HUES48 (cell line): ENCODE data around the gene CBX4.

Source experiments
- H3K27ac ChIP-seq: one replicate; pipeline ENCODE4 v1.7.0; 2013; ENCODE audit warnings: low read depth, low read length, inconsistent platforms
- H3K27me3 ChIP-seq: 2 replicates; pipeline ENCODE4 v1.6.1; 2013; ENCODE audit warnings: mild to moderate bottlenecking, low read length; ENCODE audit not compliant: control insufficient read depth, insufficient read depth
- H3K36me3 ChIP-seq: 2 replicates; pipeline ENCODE4 v1.6.1; 2013; ENCODE audit warnings: low read length; ENCODE audit not compliant: control insufficient read depth, insufficient read depth
- H3K4me1 ChIP-seq: 2 replicates; pipeline ENCODE4 v1.6.1; 2013; ENCODE audit warnings: mild to moderate bottlenecking, low read length; ENCODE audit not compliant: control insufficient read depth, insufficient read depth
- H3K4me3 ChIP-seq: 2 replicates; pipeline ENCODE4 v1.5.1; 2013; ENCODE audit warnings: mild to moderate bottlenecking, low read depth, low read length
- H3K9ac ChIP-seq: 2 replicates; pipeline ENCODE4 v1.6.1; 2013; ENCODE audit warnings: mild to moderate bottlenecking, low read depth, low read length, moderate library complexity
- H3K9me3 ChIP-seq: 2 replicates; pipeline ENCODE4 v1.6.1; 2013; ENCODE audit warnings: low read length; ENCODE audit not compliant: control insufficient read depth, insufficient read depth

The CBX4 gene

DNA sequence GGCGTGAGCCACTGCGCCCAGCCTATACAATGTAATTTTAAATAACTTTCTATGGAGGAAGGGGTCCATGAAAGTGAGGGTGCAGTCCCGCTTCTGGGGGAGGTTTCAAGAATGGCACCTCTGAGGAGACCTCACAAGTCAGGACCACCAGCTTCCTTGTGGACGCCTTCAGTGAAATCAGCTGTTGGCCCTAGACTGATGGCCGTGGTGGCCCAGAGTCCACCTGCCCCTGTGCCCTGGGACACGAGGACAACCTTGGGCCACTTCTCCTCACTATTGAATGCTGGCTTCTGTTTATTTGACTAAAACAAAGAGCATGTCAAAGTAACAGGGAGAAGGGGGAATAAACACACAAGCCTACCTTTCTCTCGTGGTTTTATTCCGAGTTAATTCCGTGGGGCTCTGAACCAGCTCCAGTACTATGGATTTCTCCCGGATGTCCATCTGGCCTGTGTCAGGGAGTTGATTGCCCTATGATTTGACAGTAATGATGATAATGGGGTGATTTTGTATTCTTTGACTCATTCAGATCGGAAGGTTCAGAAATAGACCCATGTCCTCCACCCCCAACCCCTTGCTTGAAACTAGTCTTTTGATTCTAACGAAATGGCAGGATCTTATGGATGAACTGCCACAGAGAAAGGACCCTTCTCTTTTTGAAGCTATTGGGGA lies 8.6 kb upstream of the CBX4 start:
- Histone ChIP-seq H3K27me3 (peaks cover 59% of the 10 kb centered on the region), H3K27ac (no peak overlapping the region), H3K9ac (no peak overlapping the region), H3K9me3 (no peaks in the 10 kb centered on the region), H3K4me3 (no peak overlapping the region), H3K36me3 (no peaks in the 10 kb centered on the region), H3K4me1 (no peaks in the 10 kb centered on the region)

DNA sequence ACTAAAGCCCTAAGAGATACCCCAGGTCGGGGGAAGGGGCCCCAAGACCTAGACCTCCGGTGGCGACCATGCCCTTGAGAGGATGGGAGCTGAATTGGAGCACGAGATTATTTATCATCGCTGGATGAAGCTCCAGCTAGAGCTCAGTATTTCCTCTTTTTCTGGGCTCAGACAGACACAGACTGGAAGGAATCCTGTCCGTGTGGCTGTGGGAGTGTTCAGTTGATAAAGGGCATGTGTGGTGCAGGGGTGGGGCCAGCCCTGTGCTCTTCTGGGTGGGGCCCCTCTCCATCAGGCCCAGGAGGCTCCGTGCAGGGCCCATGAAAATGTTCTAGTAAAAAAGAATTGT lies 6.3 kb upstream of the CBX4 start:
- H3K4me1 ChIP-seq = peaks cover 10% of the 10 kb centered on the region; the same call in 1 of the 2 replicates
- no peak overlapping the region for H3K4me3 ChIP-seq
- peaks cover 82% of the 10 kb centered on the region for H3K27me3 ChIP-seq
- H3K27ac ChIP-seq = no peak overlapping the region
- H3K9me3 ChIP-seq = no peaks in the 10 kb centered on the region
- no peak overlapping the region for H3K9ac ChIP-seq
- H3K36me3 ChIP-seq = no peaks in the 10 kb centered on the region

DNA sequence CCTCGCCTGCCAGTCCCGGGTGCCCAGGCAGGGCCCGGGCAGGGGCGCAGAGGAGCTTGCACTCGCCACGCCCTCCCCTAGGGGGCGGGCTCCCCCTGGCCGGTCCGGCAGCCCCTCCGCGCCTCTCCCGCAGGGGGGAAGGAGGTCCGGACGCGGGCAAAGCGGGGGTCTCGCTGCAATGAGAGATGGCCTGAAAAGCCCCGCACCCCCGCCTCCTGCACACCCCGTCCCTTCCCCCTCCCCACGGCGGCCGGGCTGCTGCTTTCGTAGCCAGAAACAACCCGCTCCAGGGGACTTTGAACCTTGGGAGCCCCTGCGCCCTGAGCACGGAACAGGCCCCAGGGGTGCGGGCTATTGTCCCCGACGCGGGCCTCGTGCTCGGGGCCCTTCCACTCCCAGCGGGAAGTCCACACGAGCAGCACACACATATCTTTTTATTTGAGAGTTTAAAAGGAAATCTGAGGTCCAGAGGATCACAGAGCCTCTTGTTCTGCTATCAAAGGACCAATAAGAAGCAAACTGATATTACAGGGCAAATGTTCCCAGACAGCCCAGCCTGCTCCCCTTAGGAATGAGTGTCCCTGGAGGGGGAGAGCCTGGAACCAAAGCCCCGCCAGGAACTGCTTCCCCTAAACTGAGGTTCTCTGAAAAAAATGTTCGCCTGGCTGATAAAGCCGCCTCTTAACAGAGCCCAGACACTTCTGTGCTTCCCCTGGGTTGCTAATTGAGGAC lies 5.8 kb upstream of the CBX4 start:
- Histone ChIP-seq H3K27me3 (peaks cover 87% of the 10 kb centered on the region), H3K27ac (no peak overlapping the region), H3K4me1 (peaks cover 10% of the 10 kb centered on the region; the same call in 1 of the 2 replicates), H3K4me3 (peak overlapping the region; percentile 35; the same call in 1 of the 2 replicates), H3K36me3 (no peaks in the 10 kb centered on the region), H3K9ac (no peak overlapping the region), H3K9me3 (no peaks in the 10 kb centered on the region)

DNA sequence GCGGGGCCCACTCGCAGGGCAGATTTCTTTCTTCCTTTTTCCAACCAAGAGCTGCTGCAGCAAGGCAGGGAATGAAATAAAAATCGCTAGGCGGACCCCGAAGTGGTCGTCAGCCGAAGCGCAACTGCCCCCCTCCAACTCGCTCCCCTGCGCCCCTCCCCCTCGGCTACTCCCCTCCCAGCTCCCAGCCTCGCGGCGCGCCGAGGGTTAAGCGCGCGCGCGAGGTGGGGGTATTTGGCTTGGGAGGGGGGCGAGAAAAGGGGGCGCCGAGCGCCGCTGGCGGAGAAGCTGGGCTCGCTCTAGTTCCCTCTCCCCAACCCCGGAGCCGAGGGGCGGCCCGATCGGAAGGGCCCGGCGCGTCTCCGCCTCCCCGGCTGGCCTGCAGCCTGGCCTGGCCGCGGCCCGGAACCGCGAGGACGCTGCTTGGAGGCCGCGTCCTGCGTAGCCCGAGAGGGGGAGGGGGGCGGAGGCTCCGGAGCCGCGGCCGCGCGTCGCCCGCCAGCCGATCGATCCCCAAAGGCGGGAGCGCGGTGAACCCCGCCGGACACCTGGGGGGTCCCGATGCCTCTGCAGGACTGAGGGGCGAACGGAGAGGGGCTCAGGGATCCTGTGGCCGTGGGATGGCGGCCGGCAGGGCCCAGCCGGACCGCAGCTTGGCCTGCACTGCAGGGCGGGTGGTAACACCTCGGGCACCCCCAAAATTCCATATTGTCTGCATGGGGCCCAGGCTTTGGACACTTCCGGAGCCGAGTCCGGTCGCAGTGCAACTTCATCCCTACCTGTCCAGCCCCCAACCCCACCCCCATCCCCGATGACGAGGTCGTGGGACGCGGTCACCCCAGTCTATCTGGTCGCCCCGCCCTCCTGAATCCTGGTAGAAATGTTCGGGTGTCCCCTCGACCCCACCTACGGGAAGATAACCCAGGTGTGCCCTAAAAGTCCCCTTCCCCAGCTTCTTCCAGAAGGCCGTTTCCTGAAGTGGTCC lies 4.9 kb upstream of the CBX4 start:
- H3K4me3 ChIP-seq = peak overlapping the region; percentile 51
- H3K36me3 ChIP-seq = no peaks in the 10 kb centered on the region
- no peak overlapping the region for H3K9ac ChIP-seq
- H3K27me3 ChIP-seq = peaks cover 89% of the 10 kb centered on the region
- no peaks in the 10 kb centered on the region for H3K9me3 ChIP-seq
- peaks cover 10% of the 10 kb centered on the region; the same call in 1 of the 2 replicates for H3K4me1 ChIP-seq
- H3K27ac ChIP-seq = no peak overlapping the region

DNA sequence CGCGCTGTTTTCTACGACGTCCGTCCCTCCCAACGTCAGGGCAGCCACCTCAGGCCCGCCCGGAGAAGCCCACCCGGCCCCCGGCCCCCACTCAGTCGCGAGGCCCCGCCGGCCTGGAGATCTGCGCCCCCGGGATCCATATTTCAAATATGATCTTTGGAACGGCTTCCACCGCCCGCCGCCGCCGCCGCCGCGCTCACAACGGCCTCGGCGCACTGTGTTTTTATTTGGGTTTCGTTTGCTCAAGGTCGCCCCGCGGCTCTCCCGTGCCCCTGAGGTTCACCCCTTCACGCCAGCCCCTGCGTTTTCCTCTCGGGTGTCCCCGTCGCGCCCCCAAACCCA lies 4.2 kb upstream of the CBX4 start:
- Histone ChIP-seq H3K9me3 (no peaks in the 10 kb centered on the region), H3K4me3 (peak overlapping the region; percentile 51; the same call in 1 of the 2 replicates)

DNA sequence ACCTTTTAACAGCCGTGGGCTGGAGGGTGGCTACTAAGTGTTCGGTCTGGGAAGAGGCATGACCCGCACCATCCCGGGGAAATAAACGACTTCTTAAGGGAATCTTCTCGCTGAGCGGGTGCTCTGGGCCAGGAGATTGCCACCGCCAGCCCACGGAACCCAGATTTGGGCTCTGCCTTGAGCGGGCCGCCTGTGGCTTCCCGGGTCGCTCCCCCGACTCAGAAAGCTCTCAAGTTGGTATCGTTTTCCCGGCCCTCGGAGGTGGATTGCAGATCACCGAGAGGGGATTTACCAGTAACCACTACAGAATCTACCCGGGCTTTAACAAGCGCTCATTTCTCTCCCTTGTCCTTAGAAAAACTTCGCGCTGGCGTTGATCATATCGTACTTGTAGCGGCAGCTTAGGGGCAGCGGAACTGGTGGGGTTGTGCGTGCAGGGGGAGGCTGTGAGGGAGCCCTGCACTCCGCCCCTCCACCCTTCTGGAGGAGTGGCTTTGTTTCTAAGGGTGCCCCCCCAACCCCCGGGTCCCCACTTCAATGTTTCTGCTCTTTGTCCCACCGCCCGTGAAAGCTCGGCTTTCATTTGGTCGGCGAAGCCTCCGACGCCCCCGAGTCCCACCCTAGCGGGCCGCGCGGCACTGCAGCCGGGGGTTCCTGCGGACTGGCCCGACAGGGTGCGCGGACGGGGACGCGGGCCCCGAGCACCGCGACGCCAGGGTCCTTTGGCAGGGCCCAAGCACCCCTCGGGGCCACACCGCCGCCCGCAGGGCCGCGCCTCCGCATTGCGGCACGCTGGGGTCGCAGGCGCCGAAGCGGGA lies 3.6 kb upstream of the CBX4 start:
- Histone ChIP-seq H3K36me3 (no peaks in the 10 kb centered on the region), H3K4me3 (peak overlapping the region; percentile 51; the same call in 1 of the 2 replicates), H3K4me1 (peaks cover 15% of the 10 kb centered on the region), H3K27ac (no peak overlapping the region), H3K27me3 (peaks cover 83% of the 10 kb centered on the region), H3K9ac (no peak overlapping the region), H3K9me3 (no peaks in the 10 kb centered on the region)

More for the DNA sequence above, 4.2 kb upstream of the CBX4 start:
- Histone ChIP-seq H3K4me1 (peaks cover 10% of the 10 kb centered on the region; the same call in 1 of the 2 replicates), H3K27me3 (peaks cover 83% of the 10 kb centered on the region), H3K36me3 (no peaks in the 10 kb centered on the region), H3K9ac (no peak overlapping the region), H3K27ac (no peak overlapping the region)

DNA sequence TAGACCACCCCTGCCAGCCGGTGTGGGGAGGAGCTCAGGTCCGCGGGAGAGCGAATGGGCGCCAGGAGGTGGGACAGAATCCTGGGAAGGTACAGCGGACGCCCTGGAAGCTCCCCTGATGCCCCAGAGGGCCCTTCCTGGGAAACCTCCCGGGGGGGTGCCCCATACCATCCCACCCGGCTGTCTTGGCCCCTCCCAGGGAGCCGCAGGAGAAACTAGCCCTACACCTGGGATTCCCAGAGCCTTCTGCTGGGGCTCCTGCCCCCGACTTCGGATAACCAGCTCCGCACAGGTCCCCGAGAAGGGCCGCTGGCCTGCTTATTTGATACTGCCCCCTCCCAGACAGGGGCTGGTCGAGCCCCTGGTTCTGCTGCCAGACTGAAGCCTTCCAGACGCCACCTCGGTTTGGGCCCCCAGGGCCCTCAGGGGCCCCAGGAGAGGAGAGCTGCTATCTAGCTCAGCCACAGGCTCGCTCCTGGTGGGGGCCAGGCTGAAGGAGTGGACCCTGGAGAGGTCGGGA lies 3.0 kb upstream of the CBX4 start:
- Histone ChIP-seq H3K36me3 (no peaks in the 10 kb centered on the region), H3K27me3 (peaks cover 86% of the 10 kb centered on the region), H3K9ac (no peak overlapping the region), H3K4me1 (peaks cover 21% of the 10 kb centered on the region), H3K9me3 (no peaks in the 10 kb centered on the region), H3K4me3 (no peak overlapping the region), H3K27ac (no peak overlapping the region)

DNA sequence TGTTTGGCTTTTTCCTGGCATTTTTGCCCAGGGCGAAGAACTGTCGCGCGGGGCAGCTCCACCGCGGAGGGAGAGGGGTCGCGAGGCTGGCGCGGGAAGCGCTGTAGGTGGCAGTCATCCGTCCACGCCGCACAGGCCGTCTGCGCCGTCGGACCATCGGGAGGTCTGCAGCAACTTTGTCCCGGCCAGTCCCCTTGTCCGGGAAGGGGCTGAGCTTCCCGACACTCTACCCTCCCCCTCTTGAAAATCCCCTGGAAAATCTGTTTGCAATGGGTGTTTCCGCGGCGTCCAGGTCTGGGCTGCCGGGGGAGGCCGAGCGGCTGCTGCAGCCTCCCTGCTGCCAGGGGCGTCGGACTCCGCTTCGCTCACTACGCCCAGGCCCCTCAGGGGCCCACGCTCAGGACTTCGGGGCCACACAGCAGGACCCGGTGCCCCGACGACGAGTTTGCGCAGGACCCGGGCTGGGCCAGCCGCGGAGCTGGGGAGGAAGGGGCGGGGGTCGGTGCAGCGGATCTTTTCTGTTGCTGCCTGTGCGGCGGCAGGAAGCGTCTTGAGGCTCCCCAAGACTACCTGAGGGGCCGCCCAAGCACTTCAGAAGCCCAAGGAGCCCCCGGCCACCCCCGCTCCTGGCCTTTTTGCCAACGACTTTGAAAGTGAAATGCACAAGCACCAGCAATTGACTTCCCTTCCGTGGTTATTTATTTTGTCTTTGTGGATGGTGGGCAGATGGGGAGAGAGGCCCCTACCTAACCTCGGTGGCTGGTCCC lies 2.3 kb upstream of the CBX4 start:
- Histone ChIP-seq H3K27ac (no peak overlapping the region), H3K4me3 (no peak overlapping the region; the same call in 1 of the 2 replicates), H3K4me1 (peaks cover 28% of the 10 kb centered on the region), H3K9ac (no peak overlapping the region), H3K36me3 (no peaks in the 10 kb centered on the region), H3K9me3 (no peaks in the 10 kb centered on the region), H3K27me3 (peaks cover 90% of the 10 kb centered on the region)

DNA sequence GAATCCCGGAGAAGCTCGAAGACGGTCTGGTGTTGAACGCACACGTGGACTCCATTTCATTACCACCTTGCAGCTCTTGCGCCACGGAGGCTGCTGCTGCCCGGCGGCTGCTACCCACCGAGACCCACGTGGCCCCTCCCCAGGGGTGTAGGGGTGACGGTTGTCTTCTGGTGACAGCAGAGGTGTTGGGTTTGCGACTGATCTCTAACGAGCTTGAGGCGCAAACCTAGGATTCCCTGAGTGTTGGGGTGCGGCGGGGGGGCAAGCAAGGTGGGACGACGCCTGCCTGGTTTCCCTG lies 1.7 kb upstream of the CBX4 start:
- Histone ChIP-seq H3K36me3 (no peaks in the 10 kb centered on the region), H3K4me3 (no peak overlapping the region), H3K4me1 (peaks cover 31% of the 10 kb centered on the region), H3K27ac (no peak overlapping the region), H3K9ac (no peak overlapping the region), H3K9me3 (no peaks in the 10 kb centered on the region), H3K27me3 (peaks cover 88% of the 10 kb centered on the region)
